Renal cortical epithelial cell (primary cell): Measurements from ENCODE around the gene SLC46A2. TPM values are rescaled to one million over a fixed set of nuclear protein-coding genes. Genes with fewer than 3 reads are reported as not detected.

ENCODE experiments used
- DNase-seq: peaks from one replicate; pipeline ENCODE4 v3.0.0-alpha.2; 2011; ENCODE audit warnings: low read depth
- total RNA-seq: library from RNA; depleted of rRNA; stranded (reverse); fragments of >200 nt; gene quantifications from 2 replicates; pipeline ENCODE4 v1.2.3, GENCODE V29; 2014

SLC46A2 gene
- total RNA-seq, 1 donor from 2014 or later, result not detected

DNA sequence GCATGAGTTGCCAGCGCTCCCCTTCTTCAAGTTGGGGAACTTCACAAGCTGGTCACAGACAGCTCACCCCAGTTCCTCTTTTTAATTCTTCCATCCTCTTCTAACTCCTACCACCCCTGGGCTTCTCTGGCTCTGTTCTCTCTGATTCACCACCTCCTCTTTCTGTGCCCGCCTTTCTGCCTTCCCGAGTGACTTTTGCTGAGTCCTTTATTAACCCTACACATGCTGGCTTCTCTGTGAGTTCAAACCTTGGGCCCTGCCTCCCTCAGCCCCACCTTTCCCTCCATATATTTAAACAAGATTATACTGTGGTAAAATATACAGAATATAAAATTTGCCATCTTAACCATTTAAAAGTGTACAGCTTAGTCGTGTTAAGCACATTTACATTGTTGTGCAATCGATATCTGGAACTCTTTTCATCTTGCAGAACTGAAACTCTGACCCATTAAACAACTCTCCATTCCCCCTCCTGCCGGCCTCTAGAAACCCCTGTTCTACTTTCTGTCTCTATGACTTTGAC, 32.0 kb downstream of the SLC46A2 start:
- DNase-seq, result no peak

GRCh38 chr9:112858005-112858404, 32.7 kb downstream of the SLC46A2 start:
- DNase-seq, result no peak

DNA sequence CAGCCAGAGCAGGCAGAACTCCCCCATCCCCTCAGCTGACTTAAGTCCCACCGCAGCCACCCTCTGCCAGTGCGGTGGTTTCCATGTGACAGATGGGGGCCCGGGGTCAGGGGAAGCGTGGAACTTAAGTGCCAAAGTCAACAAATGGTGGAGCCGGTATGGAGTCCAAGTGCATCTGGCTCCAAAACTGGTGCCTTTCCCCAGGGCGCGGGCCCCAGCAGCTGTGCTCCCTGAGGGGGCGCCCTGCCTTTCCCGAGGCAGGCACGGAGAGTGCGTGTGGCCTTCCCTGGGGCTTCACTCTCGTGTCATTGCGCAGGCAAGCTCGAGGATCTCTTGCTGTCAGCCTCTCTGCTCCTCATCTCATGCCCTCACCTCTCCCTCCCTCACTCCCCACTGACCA, 33.8 kb downstream of the SLC46A2 start:
- no peak for DNase-seq

- DNase-seq, result no peak
Measured at GRCh38 chr9:112856200-112856599, 34.5 kb downstream of the SLC46A2 start.

- DNase-seq, result no peak
Measured at GRCh38 chr9:112854657-112855056, 36.0 kb downstream of the SLC46A2 start.

- no peak for DNase-seq
Measured at GRCh38 chr9:112853882-112854585, 36.6 kb downstream of the SLC46A2 start.

DNA sequence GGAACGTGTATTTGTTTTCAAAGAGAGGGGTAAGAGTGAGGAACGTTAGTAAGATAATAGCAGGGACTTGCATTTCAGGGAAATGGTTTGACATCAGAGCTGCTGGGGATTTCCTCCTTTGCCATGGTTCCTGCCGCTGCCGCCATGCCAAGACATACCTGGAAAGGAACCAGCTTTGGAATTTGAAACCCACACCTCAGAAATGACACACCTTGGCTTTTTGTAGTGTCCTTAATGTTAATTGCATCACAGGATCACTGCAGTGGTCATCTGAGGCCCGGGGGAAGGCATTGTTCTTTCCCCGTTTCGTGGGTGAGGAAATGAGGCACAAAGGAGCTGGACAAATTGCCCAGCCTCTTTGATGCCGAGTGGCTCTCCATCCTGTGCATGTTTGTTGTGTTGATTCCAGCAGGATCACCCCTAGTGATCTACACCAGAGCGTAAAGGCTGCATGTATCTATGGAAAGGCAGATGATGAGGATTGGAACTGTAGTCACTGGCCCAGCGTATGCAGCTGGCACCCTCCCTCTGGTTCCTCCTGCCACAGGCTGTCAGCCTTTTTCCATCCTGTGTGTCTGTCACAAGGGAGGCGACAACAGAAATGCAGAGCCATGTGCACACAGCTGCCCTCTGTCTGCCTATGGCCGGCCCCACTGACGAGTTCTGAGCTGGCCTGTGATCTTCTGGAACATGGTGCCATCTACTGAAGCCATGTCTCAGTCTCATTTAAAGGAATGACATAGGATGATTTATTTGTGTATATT, 37.8 kb downstream of the SLC46A2 start:
- no peak for DNase-seq

GRCh38 chr9:112850840-112851239, 39.8 kb downstream of the SLC46A2 start:
- no peak for DNase-seq

- DNase-seq, result no peak
Measured at GRCh38 chr9:112849363-112849922, 41.2 kb downstream of the SLC46A2 start.

DNA sequence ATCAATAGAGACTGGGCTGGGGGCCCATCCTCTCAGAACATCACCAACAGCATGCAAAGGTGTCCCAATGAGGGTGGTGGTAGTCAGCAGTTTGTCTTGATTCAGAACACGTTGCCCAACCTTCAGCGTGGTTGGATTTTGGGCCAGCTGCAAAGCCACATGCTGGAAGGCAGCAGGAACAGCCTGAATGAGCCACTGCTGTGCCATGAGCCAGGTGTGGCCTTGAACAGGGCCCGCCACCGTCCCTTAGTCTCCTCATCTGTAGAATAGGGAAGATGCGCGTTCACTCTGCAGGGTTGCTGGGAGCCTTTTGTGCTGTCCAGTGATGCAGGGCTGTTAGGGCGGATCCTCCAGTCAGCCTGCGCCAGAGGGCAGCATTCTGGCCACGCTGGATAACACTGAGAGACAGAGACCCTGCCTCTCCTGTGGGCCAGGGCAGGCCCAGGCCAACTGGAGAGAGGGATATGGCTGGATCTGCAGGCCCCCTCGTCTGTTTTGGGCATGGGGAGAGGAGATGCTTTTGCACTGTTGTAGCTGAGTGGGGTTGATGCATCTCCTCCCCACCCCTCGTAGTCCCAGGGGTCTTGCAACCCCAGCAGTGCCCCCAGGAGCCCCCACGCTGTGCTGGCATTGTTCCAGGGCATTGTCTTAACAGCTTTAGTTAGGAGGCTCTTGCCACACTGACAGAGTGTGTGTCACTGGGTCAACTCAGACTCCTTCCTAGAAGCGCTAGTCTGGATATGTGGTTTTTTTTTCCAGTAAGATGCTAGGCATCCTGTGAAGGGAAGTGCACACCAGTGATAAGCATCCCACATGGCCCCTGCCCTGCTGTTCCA, 42.1 kb downstream of the SLC46A2 start:
- DNase-seq, result no peak

- DNase-seq, result no peak
Measured at GRCh38 chr9:112846528-112847488, 43.9 kb downstream of the SLC46A2 start.

- peak; percentile 49 for DNase-seq
Measured at GRCh38 chr9:112844771-112845542, 45.7 kb downstream of the SLC46A2 start.

GRCh38 chr9:112842555-112842954, 48.1 kb downstream of the SLC46A2 start:
- DNase-seq, result no peak

DNA sequence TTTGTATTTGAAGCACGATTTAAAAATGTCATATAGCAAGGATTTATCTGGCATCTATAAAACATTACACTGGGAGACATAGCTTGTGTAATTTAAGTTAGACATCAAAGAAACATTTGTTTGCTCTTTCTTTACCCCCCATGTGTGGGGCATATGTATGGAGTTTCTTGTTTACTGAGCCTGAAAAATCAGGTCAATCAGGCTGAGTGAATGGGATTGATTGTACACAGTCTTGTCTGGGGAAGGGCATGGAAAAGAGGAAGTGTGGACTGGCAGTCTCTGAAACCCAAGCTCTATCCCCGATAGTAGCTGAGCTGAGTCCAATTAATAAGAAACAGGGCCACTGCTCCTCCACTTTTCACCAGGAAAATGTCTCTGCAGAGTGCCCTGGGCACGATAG, 49.4 kb downstream of the SLC46A2 start:
- no peak for DNase-seq

GRCh38 chr9:112839331-112839730, 51.3 kb downstream of the SLC46A2 start:
- DNase-seq, result no peak

DNA sequence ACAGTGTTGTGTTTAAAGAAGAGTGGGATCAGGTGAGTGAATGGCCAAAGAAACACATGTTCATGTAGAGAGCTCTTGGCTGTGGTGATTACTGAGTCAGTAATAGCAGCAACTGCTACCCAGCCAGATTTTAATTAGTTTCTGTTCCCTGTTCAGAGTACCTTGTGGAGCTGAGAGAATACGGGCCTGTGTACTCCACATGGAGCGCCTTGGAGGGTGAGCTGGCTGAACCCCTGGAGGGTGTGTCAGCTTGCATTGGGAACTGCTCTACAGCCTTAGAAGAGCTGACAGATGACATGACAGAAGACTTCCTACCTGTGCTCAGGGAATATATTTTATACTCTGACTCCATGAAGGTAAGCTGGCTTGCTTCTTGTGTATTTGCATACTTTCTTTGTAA, 52.3 kb downstream of the SLC46A2 start:
- DNase-seq, result no peak

DNA sequence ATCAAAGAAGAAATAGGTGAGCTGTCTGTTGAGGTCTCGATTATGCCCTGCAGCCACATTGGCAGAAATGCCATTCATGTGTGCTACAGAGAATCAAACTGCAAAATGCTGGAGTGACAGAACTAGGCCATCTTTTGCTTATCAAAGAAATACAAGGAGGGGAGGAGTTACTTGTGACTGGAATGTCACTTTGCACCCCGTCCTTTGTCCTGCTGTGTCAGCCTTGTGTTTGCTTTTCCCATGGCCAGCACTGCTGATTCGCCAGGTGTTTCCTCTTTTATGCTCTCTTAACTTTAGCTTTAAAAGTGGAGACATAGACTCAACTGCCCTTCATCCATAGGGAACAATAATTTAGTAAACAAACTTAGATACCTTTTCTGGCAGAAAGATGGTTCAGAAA, 54.3 kb downstream of the SLC46A2 start:
- DNase-seq, result no peak

DNA sequence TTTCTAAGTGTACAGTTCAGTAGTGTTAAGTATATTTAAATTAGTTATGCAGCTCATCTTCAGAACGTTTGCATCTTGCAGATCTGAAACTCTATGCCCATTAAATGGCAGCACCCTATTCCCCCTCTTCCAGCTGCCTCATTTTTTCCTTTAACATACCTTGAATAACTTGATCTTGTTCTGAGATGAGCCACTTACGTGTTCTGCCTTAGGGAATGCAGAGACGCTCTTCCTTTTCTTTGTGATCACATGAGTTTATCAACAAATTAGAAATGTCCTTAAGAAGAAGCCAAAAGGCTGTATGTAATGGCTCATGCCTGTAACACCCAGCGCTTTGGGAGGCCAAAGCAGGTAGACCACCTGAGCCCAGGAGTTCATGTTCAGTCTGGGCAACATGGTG, 57.6 kb downstream of the SLC46A2 start:
- no peak for DNase-seq

DNA sequence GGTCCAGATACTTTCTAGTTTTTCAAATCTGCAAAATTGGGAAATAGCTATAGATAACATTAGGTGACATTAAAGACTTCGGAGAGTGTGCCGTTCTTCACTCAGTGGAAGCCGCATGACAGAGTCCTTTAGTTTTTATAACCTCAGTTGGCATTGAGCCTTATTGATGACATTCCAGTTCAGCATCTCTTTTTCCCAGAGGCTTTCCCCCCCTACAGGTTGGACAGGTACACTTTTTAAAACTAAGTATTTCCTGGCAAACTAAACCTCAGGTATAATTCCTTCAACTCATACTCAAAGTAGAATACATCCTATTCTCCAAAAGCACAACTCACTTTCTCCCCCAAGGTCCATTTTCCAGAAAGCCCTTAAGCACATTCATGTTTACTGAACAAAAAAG, 58.7 kb downstream of the SLC46A2 start:
- no peak for DNase-seq

DNA sequence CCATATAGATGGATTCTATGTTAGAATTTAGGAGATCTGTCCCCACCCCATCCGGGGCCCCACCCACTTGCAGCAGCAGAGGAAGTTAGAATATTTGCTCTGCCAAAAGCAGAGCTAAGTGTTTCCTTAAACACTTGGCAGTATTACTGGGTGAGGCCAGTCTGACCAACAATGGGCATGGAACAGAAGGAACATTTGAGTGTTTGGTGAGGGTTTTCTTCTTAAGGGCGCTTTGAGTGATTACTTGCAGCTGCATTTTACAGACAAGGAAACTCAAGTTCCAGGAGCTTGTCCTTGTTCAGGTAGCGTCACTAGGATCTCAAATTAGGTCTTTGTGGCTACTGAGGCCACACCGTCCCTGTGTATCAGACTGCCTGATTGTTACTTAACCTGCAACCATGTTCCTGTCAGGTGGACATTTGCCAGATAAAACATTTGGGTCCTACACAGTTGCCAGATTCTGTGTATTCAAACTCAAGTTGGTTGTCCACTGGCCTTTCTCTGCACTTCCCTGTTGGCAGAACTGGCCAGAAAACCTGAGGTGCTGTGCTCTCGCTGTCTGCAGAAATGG, 59.3 kb downstream of the SLC46A2 start:
- DNase-seq, result no peak
